Ascending aorta (tissue), 2 donors: Measurements from ENCODE around the gene IQSEC2. TPM values are rescaled to one million over a fixed set of nuclear protein-coding genes. Genes with fewer than 3 reads are reported as not detected.

Experiments
- DNase-seq, 2 donors: peaks; one replicate each; pipeline ENCODE4 v3.0.0-alpha.2; 2019; ENCODE audit warnings: low spot score in 2 of 2
- H3K27ac ChIP-seq, 2 donors: fragments of 200-600 bp; sonication (generic); one replicate each; pipeline ENCODE4 v1.5.1; 2016 to 2017; ENCODE audit warnings: mild to moderate bottlenecking in 1 of 2
- H3K27me3 ChIP-seq: fragments of 200-600 bp; sonication (generic); one replicate; pipeline ENCODE4 v1.5.1; 2017
- H3K36me3 ChIP-seq, 2 donors: fragments of 200-600 bp; sonication (generic); one replicate each; pipeline ENCODE4 v1.5.1; 2016
- H3K4me1 ChIP-seq, 2 donors: fragments of 200-600 bp; sonication (generic); one replicate each; pipeline ENCODE4 v1.5.1; 2016 to 2017; ENCODE audit warnings: mild to moderate bottlenecking in 1 of 2
- H3K4me3 ChIP-seq, 2 donors: fragments of 200-600 bp; sonication (generic); one replicate each; pipeline ENCODE4 v1.5.1; 2016 to 2017; ENCODE audit warnings: mild to moderate bottlenecking in 1 of 2
- H3K9me3 ChIP-seq, 2 donors: fragments of 200-600 bp; sonication (generic); one replicate each; pipeline ENCODE4 v1.5.1; 2016
- intact Hi-C: fragments of 100-400 bp; cut with DNase I; formaldehyde crosslinking; loops from one replicate; pipeline ENCODE4 v1.15.1; 2023
- total RNA-seq: library from RNA; depleted of rRNA; stranded (reverse); fragments of >200 nt; gene quantifications from one replicate; pipeline ENCODE4 v1.1.0, GENCODE V29; 2016
- TF ChIP-seq, protein P1 (sequence below), 3 experiments: fragments of 200-600 bp in 2 of 3; fragments of 450-650 bp in 1 of 3; sonication (generic) in 2 of 3; IDR thresholded peaks; one replicate each; pipeline ENCODE4 v1.5.1; 2016 to 2019; ENCODE audit warnings: antibody characterized with exemption in 3 of 3, mild to moderate bottlenecking in 1 of 3, moderate library complexity in 1 of 3

Gene IQSEC2
- total RNA-seq, 1 donor from 2014 or later: 43.3 TPM

DNA sequence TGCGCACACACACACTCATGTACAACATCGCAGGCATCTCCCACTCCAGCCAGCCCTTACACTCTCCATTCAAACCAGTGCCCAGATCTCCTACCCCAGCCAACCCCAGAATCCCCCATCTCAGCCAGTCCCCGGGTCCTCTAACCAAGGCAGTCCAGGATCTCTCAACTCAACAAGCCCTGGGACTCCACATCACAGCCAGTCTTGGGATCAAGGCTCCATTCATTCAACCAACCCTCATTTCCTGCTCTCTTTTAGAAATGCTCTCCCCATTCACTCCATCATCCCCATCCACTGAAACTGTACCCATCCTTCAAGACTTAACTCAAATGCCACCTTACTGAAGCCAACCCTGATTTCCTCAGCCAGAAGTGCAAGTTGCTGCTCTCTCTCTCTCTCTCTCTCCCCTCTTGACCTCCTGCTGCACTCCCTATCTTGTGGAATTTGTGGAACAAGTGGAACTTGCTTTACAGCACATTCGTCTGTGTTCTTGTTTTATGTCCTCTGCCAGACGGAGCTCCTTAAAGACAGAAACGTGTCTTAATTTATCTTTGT, 40.6 kb upstream of the IQSEC2 start:
- Histone ChIP-seq H3K4me1 (peaks cover 0 to 7% of the 10 kb centered on the region in 2 donors), H3K27me3 (peaks cover 7% of the 10 kb centered on the region), H3K9me3 (no peaks in the 10 kb centered on the region), H3K27ac (no peak overlapping the region), H3K4me3 (peak overlapping the region in 1 of 2 donors; percentile 65), H3K36me3 (no peaks in the 10 kb centered on the region)
- TF ChIP-seq, protein P1, sequence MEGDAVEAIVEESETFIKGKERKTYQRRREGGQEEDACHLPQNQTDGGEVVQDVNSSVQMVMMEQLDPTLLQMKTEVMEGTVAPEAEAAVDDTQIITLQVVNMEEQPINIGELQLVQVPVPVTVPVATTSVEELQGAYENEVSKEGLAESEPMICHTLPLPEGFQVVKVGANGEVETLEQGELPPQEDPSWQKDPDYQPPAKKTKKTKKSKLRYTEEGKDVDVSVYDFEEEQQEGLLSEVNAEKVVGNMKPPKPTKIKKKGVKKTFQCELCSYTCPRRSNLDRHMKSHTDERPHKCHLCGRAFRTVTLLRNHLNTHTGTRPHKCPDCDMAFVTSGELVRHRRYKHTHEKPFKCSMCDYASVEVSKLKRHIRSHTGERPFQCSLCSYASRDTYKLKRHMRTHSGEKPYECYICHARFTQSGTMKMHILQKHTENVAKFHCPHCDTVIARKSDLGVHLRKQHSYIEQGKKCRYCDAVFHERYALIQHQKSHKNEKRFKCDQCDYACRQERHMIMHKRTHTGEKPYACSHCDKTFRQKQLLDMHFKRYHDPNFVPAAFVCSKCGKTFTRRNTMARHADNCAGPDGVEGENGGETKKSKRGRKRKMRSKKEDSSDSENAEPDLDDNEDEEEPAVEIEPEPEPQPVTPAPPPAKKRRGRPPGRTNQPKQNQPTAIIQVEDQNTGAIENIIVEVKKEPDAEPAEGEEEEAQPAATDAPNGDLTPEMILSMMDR (IDR thresholded peaks at IDR 0.05): no peak
- DNase-seq: no peak
- intact Hi-C loops: no loop called here

DNA sequence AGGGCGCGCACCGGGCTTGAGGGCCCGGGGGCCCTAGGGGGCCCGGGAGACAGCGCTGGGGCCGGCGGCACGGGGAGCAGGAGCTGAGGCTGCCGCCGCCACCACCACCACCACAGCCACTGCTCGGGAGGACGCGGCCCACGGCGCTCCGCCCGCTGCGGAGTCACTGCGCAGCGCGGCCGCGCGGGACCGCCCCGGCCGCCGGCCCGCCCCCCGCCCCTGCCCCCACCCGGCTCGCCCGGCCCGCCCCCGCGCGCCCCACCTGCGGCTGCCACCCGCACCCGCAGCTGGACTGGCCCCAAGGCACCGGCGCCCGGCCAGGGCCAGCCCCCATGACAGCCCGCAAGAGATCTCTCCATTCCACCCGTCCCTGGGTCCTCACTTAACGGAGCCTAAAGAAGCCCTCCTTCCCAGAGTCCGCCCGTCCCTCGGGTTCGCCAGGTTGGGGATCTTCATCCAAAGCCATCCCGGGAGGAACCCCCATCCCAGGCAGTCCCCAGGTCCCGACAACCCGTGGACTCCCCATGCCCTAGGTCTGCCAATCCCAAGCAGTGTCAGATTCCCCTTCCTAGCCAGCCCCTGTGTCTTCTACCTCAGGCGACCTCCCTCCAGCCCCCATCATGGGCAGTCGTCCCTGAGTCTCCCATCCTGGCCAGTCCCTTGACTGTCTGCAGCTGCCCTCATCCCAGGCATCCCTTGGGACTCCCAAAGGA, 40.0 kb upstream of the IQSEC2 start:
- peak overlapping the region; percentile 65 to 69 for H3K4me3 ChIP-seq
- peaks cover 7% of the 10 kb centered on the region for H3K27me3 ChIP-seq
- H3K9me3 ChIP-seq: no peaks in the 10 kb centered on the region
- DNase-seq: no peak
- intact Hi-C loops: no loop called here
- peaks cover 0 to 7% of the 10 kb centered on the region in 2 donors for H3K4me1 ChIP-seq
- H3K27ac ChIP-seq: no peak overlapping the region
- TF ChIP-seq, protein P1 (IDR thresholded peaks at IDR 0.05): no peak
- H3K36me3 ChIP-seq: no peaks in the 10 kb centered on the region

DNA sequence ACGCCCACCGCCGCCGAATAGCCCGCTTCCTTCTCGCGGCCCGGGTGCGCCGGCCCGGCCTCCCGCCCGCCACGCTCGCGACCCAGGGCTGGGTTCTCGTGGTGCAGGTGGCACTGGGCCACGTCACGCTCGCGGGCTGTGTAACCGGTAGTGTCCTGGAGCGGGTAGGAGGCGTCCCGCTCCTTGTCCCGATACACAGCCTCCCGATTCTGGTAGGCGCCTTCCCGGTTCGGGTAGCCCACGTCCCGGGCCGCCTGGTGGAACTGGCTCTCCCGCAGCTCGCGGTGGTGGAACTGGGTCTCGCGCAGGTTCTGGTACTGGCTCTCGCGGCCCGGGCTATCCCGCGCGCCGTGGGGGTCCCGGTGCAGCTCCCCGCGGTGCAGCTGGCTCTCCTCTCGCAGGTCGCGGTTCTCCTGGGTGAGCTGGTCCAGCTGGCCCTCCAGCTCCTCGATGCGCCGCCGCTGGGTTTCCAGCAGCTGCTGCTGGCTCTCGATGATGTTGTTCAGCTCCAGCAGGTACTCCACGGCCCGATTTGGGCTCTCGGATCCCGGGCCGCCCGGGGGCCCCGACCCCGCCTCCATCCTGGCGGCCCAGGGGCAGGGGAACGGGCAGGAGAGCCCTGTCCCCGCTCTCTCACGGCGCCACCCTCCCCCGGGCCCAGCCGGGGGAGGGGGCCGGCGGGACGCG, 39.3 kb upstream of the IQSEC2 start:
- intact Hi-C loops: no loop called here

DNA sequence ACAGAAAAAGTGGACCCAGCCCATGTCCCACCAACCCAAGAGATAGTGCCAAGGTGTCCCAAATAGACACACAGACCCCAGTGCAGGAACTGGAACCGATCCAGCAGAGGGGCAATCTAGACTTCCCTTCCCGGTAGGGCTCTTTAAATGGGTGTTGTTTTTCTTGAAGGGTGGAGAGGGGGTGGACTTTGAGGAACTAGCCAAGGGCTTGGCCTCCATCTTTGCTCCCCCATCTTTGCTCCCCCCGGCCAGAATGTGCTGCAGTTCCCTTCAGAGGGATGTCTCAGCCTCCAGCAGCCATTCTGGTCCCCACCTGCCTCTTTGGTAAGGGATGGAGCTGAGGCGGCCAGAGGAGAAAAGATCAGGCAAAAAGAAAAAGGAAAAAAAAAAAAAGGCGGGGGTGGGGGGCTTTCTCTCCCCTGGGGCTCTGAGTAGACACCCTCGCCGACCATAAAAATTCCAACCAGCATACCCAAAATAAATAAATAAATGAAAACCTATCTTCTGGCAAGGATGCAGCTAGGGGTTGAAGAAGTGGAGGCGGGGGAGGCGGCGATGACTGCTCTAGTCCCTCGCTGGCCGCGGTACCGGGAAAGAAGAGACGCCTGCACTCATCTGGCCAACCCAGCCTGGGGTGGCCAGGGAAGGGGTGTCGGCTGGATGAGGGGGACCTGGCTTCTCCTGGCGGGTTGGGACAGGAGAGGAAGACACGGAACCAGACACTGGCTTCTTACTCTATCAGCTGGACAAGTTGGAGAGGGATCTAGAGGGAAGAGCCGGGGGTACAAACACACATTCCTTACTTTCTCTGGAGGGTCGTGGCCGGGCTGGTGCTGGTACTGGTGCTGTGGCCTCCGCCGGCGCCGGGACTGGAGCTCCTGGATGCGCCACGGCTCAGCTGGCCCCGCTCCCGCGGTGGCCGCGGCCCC, 38.5 kb upstream of the IQSEC2 start:
- TF ChIP-seq, protein P1 (IDR thresholded peaks at IDR 0.05): no peak
- Histone ChIP-seq H3K36me3 (no peaks in the 10 kb centered on the region), H3K4me1 (peaks cover 0 to 7% of the 10 kb centered on the region in 2 donors), H3K27ac (no peak overlapping the region), H3K4me3 (peak overlapping the region; percentile 65 to 69), H3K27me3 (peaks cover 7% of the 10 kb centered on the region), H3K9me3 (no peaks in the 10 kb centered on the region)
- intact Hi-C loops: no loop called here
- peak in 1 of 2 donors; percentile 60 for DNase-seq

More for the DNA sequence above, 39.3 kb upstream of the IQSEC2 start:
- H3K4me1 ChIP-seq: peaks cover 0 to 7% of the 10 kb centered on the region in 2 donors
- H3K27me3 ChIP-seq: peaks cover 7% of the 10 kb centered on the region
- peak in 1 of 2 donors; percentile 63 for DNase-seq
- H3K36me3 ChIP-seq: no peaks in the 10 kb centered on the region
- TF ChIP-seq, protein P1 (IDR thresholded peaks at IDR 0.05): no peak
- no peaks in the 10 kb centered on the region for H3K9me3 ChIP-seq
- H3K4me3 ChIP-seq: peak overlapping the region; percentile 65 to 69
- H3K27ac ChIP-seq: no peak overlapping the region

DNA sequence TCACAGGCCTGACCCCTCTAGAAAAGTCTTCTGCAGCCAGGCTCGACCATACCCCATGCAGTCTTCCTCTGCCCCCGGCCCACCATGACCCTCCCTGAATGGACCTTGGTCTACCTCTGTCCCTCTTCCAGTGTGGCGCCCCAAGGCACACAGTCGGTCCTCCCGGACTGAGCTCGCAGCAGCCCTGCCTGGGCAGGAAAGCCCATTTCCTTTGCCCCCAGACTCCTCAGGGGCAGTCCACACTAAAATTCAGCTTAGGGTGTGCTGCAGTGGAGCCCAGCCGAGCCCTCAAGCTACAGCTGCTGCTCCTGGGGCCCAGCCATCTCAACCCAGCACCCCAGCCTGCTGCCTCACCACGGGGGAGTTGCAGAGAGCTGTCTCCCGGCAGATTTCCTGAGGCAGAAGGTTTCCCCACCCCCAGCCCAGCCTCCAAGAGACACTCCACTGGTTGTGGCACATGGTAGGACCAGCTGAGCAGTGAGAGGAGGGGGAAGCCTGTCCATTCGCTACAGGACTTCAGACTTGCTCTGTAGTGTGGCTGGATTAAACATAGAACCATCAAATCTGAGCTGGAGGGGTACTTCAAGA, 37.5 kb upstream of the IQSEC2 start:
- Histone ChIP-seq H3K9me3 (no peaks in the 10 kb centered on the region), H3K4me1 (peaks cover 0 to 7% of the 10 kb centered on the region in 2 donors), H3K36me3 (no peaks in the 10 kb centered on the region), H3K27ac (no peak overlapping the region), H3K4me3 (no peak overlapping the region), H3K27me3 (peaks cover 7% of the 10 kb centered on the region)
- no peak for DNase-seq
- intact Hi-C loops: no loop called here
- TF ChIP-seq, protein P1 (IDR thresholded peaks at IDR 0.05): no peak
